ENCODE measurements around the gene HCN2. TPM values are rescaled to one million over a fixed set of nuclear protein-coding genes. Genes with fewer than 3 reads are reported as not detected.
"Not testable (repeated sequence)": the region's sequence is repeated elsewhere in the genome, so short reads cannot be mapped to it uniquely, and the experiment has no call there.

The HCN2 gene
- total RNA-seq, 3 donors from 2014 or later: under 0.01 to 0.44 TPM; not detected in 1

GRCh38 chr19:583198-583967, 6.3 kb upstream of the HCN2 start:
- Histone ChIP-seq H3K9me3 (no peaks in the 10 kb centered on the region), H3K27ac (no peak overlapping the region), H3K27me3 (peaks cover 0 to 13% of the 10 kb centered on the region in 2 donors), H3K4me1 (peaks cover 0 to 6% of the 10 kb centered on the region in 2 donors), H3K36me3 (no peaks in the 10 kb centered on the region), H3K4me3 (no peak overlapping the region)
- TF ChIP-seq CTCF (IDR thresholded peaks at IDR 0.05) (no peak), POLR2AphosphoS5 (IDR thresholded peaks at IDR 0.05) (no peak), POLR2A (IDR thresholded peaks at IDR 0.05) (no peak)
- DNase-seq (ENCODE audit: low spot score in 2 of 2): no peak
- intact Hi-C loops (cut with DNase I; ENCODE audit: low total_unique reads): no loop called here

- Histone ChIP-seq H3K4me1 (peaks cover 0 to 7% of the 10 kb centered on the region in 2 donors), H3K9me3 (no peaks in the 10 kb centered on the region), H3K27ac (no peak overlapping the region), H3K27me3 (peaks cover 0 to 18% of the 10 kb centered on the region in 2 donors), H3K4me3 (no peak overlapping the region), H3K36me3 (no peaks in the 10 kb centered on the region)
- intact Hi-C loops (cut with DNase I; ENCODE audit: low total_unique reads): no loop called here
- no peak for DNase-seq (ENCODE audit: low spot score in 2 of 2)
- TF ChIP-seq POLR2AphosphoS5 (IDR thresholded peaks at IDR 0.05) (no peak), CTCF (IDR thresholded peaks at IDR 0.05) (no peak), POLR2A (IDR thresholded peaks at IDR 0.05) (no peak)
Measured at GRCh38 chr19:583968-584239, 5.8 kb upstream of the HCN2 start.

GRCh38 chr19:584240-585001, 5.3 kb upstream of the HCN2 start:
- Histone ChIP-seq H3K36me3 (no peaks in the 10 kb centered on the region), H3K27ac (no peak overlapping the region), H3K4me1 (peaks cover 0 to 7% of the 10 kb centered on the region in 2 donors), H3K4me3 (no peak overlapping the region), H3K27me3 (peaks cover 0 to 23% of the 10 kb centered on the region in 2 donors), H3K9me3 (no peaks in the 10 kb centered on the region)
- TF ChIP-seq CTCF (IDR thresholded peaks at IDR 0.05): peak; percentile 45 to 72 (median 63)
- no peak for TF ChIP-seq POLR2AphosphoS5 (IDR thresholded peaks at IDR 0.05)
- TF ChIP-seq POLR2A (IDR thresholded peaks at IDR 0.05): no peak
- DNase-seq (ENCODE audit: low spot score in 2 of 2): no peak
- intact Hi-C loops (cut with DNase I; ENCODE audit: low total_unique reads): no loop called here

- H3K4me1 ChIP-seq; H3K27ac ChIP-seq; H3K4me3 ChIP-seq; H3K36me3 ChIP-seq; DNase-seq (ENCODE audit: low spot score in 2 of 2); intact Hi-C loops (cut with DNase I; ENCODE audit: low total_unique reads); H3K9me3 ChIP-seq: not testable (repeated sequence)
- H3K27me3 ChIP-seq: peaks cover 0 to 24% of the 10 kb centered on the region in 2 donors
Measured at GRCh38 chr19:585146-585545, 4.5 kb upstream of the HCN2 start.

- no peak for TF ChIP-seq CTCF (IDR thresholded peaks at IDR 0.05)
- no peak for TF ChIP-seq POLR2A (IDR thresholded peaks at IDR 0.05)
- TF ChIP-seq POLR2AphosphoS5 (IDR thresholded peaks at IDR 0.05): no peak
- H3K4me3 ChIP-seq: no peak overlapping the region
- no peaks in the 10 kb centered on the region for H3K36me3 ChIP-seq
- H3K27me3 ChIP-seq: peaks cover 4 to 28% of the 10 kb centered on the region in 2 donors
- peaks cover 5 to 7% of the 10 kb centered on the region in 2 donors for H3K4me1 ChIP-seq
- no peaks in the 10 kb centered on the region for H3K9me3 ChIP-seq
- intact Hi-C loops (cut with DNase I; ENCODE audit: low total_unique reads): no loop called here
- no peak for DNase-seq (ENCODE audit: low spot score in 2 of 2)
- H3K27ac ChIP-seq: no peak overlapping the region
Measured at GRCh38 chr19:585551-586110, 4.0 kb upstream of the HCN2 start.

Data from breast epithelium (tissue), 4 donors.